ENCODE data around the gene DBX1. TPM values are rescaled to one million over a fixed set of nuclear protein-coding genes. Genes with fewer than 3 reads are reported as not detected.

DBX1 gene
- total RNA-seq, 6 donors from 2014 or later, result not detected

DNA sequence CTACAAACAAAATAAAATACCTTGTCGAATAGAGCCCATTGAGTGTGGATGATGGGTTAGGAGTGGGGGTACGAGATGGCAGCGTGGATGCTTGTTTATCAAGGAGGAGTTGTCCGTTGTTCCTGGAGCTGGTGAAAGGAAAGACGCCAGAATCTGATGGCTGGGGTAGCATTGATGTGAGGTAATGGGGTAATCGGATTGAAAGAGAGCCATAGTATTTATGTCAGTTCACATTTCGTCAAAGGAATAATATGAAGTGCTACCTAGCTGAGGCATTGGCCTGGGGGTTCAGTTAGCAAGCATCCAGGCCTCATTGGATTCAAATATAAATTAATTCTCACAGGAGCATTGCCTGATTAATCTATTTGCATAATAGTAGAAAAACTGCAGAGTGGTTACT, 16.9 kb upstream of the DBX1 start:
- H3K36me3 ChIP-seq, result no peaks in the 10 kb centered on the region
- 74 to 75% methylated on average over 7 of the region's 7 CpGs for WGBS, 2 donors
- no peak for DNase-seq
- H3K4me3 ChIP-seq, result no peak overlapping the region
- no peak for TF ChIP-seq EP300 (IDR thresholded peaks at IDR 0.05)
- no peak for TF ChIP-seq POLR2A (IDR thresholded peaks at IDR 0.05)
- TF ChIP-seq POLR2AphosphoS5 (IDR thresholded peaks at IDR 0.05), result no peak
- TF ChIP-seq, protein P1, sequence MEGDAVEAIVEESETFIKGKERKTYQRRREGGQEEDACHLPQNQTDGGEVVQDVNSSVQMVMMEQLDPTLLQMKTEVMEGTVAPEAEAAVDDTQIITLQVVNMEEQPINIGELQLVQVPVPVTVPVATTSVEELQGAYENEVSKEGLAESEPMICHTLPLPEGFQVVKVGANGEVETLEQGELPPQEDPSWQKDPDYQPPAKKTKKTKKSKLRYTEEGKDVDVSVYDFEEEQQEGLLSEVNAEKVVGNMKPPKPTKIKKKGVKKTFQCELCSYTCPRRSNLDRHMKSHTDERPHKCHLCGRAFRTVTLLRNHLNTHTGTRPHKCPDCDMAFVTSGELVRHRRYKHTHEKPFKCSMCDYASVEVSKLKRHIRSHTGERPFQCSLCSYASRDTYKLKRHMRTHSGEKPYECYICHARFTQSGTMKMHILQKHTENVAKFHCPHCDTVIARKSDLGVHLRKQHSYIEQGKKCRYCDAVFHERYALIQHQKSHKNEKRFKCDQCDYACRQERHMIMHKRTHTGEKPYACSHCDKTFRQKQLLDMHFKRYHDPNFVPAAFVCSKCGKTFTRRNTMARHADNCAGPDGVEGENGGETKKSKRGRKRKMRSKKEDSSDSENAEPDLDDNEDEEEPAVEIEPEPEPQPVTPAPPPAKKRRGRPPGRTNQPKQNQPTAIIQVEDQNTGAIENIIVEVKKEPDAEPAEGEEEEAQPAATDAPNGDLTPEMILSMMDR (IDR thresholded peaks at IDR 0.05), result no peak
- H3K9me3 ChIP-seq, result peaks cover 0 to 2% (median 0%) of the 10 kb centered on the region in 4 donors
- H3K4me1 ChIP-seq, result no peaks in the 10 kb centered on the region
- ATAC-seq (ENCODE audit: low FRiP score in 2 of 2), result no peak
- H3K27ac ChIP-seq, result no peak overlapping the region
- H3K27me3 ChIP-seq, result no peaks in the 10 kb centered on the region

DNA sequence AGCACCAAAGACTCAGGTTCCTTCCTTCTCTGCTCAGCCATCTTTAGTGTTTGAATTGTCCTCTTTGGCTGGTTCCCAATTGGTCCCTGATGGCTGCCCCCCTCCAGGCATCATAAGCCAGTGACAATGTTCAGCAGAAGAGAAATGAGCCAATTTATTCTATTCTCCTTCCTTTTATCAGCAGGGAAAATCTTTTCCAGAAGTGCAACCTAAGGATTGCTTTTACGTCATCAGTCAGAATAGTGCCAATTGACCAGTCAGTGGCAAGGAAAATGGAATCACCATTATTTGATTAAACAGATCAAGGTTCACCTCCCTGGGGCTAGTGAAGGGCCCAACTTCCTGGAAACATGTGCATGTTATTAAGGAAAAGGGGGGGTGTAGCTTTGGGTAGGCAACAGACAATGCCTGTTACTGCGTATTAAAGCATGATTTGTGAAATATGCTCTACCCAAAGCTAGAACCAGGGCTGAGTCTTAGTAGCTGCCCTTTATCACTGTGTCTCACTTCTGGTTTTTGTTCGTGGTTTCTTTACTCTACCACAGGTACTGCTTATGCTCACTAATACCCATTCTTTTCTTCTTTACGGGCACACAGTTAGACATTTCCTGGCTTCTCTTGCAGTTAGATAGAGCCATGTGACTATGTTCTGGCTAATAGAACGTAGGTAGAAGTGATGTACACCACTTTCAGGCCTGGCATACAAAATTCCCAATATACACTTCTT, 12.6 kb upstream of the DBX1 start:
- Histone ChIP-seq H3K4me3 (no peak overlapping the region), H3K27me3 (no peaks in the 10 kb centered on the region), H3K27ac (no peak overlapping the region), H3K9me3 (peaks cover 0 to 10% (median 6%) of the 10 kb centered on the region in 4 donors), H3K36me3 (no peaks in the 10 kb centered on the region), H3K4me1 (no peaks in the 10 kb centered on the region)
- 67 to 70% methylated on average over 5 of the region's 5 CpGs for WGBS, 2 donors
- ATAC-seq (ENCODE audit: low FRiP score in 2 of 2) (no peak), DNase-seq (no peak)
- TF ChIP-seq POLR2AphosphoS5 (IDR thresholded peaks at IDR 0.05) (no peak), POLR2A (IDR thresholded peaks at IDR 0.05) (no peak), EP300 (IDR thresholded peaks at IDR 0.05) (no peak)
- TF ChIP-seq, protein P1 (IDR thresholded peaks at IDR 0.05), result no peak

DNA sequence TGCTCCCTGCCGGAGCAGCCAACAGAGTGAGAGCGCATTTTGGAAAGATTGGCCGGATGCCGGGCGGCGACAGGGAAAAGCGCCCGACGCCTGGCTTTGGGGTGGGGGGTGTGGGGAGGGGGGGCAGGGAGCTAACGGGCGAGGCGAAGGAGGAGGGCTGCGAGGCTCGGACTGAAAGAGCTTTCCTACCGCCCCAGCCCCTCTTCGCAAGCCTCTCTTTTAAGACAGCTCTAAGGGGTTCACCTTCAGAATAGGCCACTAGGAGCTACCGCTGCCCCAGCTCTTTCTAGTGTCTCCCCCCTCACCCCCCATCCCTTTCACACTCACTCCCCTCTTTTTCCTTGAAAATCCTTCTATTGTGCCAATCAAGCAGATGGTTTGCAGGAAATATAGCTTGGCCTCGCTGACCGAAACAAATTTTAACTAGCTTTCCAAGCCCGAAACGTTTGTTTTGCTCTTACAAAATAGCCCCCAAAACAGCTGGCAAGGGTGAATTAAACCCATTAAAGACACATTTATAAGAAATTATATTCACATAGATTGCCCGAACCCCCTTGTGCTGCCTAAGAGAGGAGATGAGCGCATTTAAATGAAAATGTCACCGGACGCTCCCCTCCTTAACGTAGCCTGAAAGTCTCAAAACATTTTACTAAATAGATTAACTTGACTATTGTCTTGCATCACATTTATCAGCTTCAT, 3.7 kb upstream of the DBX1 start:
- 8 to 10% methylated on average over 19 to 26 of the region's 26 CpGs for WGBS, 2 donors
- peaks cover 0 to 66% (median 30%) of the 10 kb centered on the region in 4 donors for H3K27me3 ChIP-seq
- H3K27ac ChIP-seq, result no peak overlapping the region
- ATAC-seq (ENCODE audit: low FRiP score in 2 of 2) (no peak), DNase-seq (no peak)
- no peak for TF ChIP-seq POLR2A (IDR thresholded peaks at IDR 0.05)
- no peak for TF ChIP-seq EP300 (IDR thresholded peaks at IDR 0.05)
- TF ChIP-seq, protein P1 (IDR thresholded peaks at IDR 0.05), result no peak
- no peak for TF ChIP-seq POLR2AphosphoS5 (IDR thresholded peaks at IDR 0.05)
- H3K4me3 ChIP-seq, result peak overlapping the region in 1 of 4 donors; percentile 17
- H3K4me1 ChIP-seq, result peaks cover 9 to 23% (median 16%) of the 10 kb centered on the region in 4 donors
- no peaks in the 10 kb centered on the region for H3K36me3 ChIP-seq
- no peaks in the 10 kb centered on the region for H3K9me3 ChIP-seq

DNA sequence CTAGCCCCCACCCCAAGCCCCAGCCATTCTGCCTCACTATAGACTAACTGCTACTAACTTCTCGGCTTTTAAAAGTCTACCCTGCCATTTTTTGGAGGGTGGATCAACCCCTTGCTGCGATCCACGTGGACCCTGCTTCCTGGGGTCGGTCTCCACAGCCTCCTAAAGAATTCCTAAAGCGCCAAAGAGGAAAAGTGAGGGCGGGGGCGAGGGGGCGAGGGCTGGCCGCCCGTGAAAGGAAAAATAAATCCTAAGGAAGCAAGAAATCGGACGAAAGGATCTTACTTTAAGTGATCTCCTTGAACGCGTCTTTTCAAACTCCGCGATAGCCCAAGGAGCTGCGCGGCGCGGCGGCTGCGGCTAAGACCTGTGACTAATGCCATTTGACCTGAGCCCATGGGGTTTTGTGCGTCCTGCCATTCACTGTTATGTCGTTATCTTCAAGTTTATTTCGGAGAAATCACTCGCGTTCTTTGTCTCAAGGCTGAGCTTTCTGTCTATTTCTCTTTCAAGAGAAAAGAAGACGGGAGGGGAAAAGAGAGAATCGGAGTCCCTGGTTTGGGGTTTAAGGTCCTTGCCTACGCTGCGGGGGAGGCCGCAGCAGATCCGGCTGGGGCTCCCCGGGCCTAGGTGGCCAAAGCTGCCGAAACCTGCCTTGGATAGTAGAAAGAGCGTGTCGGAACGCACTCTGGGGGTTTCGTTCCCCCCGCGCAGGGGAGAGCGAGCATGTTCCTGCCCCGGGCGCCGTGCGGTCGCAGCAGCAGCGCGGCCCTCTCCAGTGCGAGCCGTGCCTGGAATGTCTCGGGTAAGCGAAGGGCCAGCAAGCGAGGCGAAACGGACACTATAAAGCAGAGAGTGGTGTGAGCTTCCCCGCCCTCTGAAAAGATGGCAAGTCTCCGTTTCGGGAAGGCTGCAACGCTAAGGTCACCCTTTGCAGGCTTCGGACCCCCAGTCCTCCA, 2.8 kb upstream of the DBX1 start:
- peak overlapping the region in 1 of 4 donors; percentile 17 for H3K4me3 ChIP-seq
- peaks cover 0 to 75% (median 36%) of the 10 kb centered on the region in 4 donors for H3K27me3 ChIP-seq
- peak in 1 of 2 donors; percentile 84 for DNase-seq

More for the DNA sequence above, 2.8 kb upstream of the DBX1 start:
- H3K27ac ChIP-seq, result no peak overlapping the region
- peak in 1 of 2 donors; percentile 32 for ATAC-seq (ENCODE audit: low FRiP score in 2 of 2)
- H3K36me3 ChIP-seq, result no peaks in the 10 kb centered on the region
- no peaks in the 10 kb centered on the region for H3K9me3 ChIP-seq
- H3K4me1 ChIP-seq, result peaks cover 9 to 23% (median 16%) of the 10 kb centered on the region in 4 donors
- 4% methylated on average over 46 to 61 of the region's 61 CpGs for WGBS, 2 donors
- TF ChIP-seq POLR2A (IDR thresholded peaks at IDR 0.05) (no peak), POLR2AphosphoS5 (IDR thresholded peaks at IDR 0.05) (no peak), EP300 (IDR thresholded peaks at IDR 0.05) (no peak)
- TF ChIP-seq, protein P1 (IDR thresholded peaks at IDR 0.05), result no peak
